Natural killer cell (primary cell): ENCODE results near the gene MON1A. TPM values are rescaled to one million over a fixed set of nuclear protein-coding genes. Genes with fewer than 3 reads are reported as not detected.

Source experiments
- ATAC-seq, 3 donors: fragments of 150-1000 bp in 2 of 3; fragments of 200-7000 bp in 1 of 3; cut with Tn5 transposase; 1 replicate in 1 of 3; 2 replicates in 2 of 3; pipeline ENCODE4 v1.10.0; 2021; ENCODE audit warnings: mild to moderate bottlenecking in 2 of 3, moderate library complexity in 2 of 3
- DNase-seq, 2 donors: peaks; one replicate each; pipeline versions ENCODE4 v3.0.0 to v3.0.0-alpha.2; 2013 to 2021; ENCODE audit warnings: mixed read lengths in 1 of 2
- H3K27ac ChIP-seq: one replicate; pipeline ENCODE4 v1.5.1; 2013; ENCODE audit warnings: mild to moderate bottlenecking, low read length
- H3K27me3 ChIP-seq: one replicate; pipeline ENCODE4 v1.6.1; 2013; ENCODE audit warnings: low read length; ENCODE audit not compliant: control insufficient read depth, insufficient read depth
- H3K36me3 ChIP-seq: one replicate; pipeline ENCODE4 v1.6.1; 2013; ENCODE audit warnings: low read length; ENCODE audit not compliant: control insufficient read depth, insufficient read depth
- H3K4me1 ChIP-seq: one replicate; pipeline ENCODE4 v1.6.1; 2013; ENCODE audit warnings: low read length; ENCODE audit not compliant: control insufficient read depth, insufficient read depth
- H3K4me3 ChIP-seq: one replicate; pipeline ENCODE4 v1.5.1; 2013; ENCODE audit warnings: low read length
- H3K9me3 ChIP-seq: one replicate; pipeline ENCODE4 v1.6.1; 2013; ENCODE audit warnings: low read length; ENCODE audit not compliant: control insufficient read depth, insufficient read depth
- H3K27ac Mint-ChIP-seq, 2 donors: one replicate each; pipeline ENCODE4 v1.8.0; 2022; ENCODE audit warnings: mild to moderate bottlenecking in 2 of 2, mixed read lengths in 2 of 2, moderate library complexity in 1 of 2
- H3K27me3 Mint-ChIP-seq, 2 donors: one replicate each; pipeline ENCODE4 v1.8.0; 2022; ENCODE audit warnings: low read depth in 2 of 2, mixed read lengths in 2 of 2
- H3K36me3 Mint-ChIP-seq: one replicate; pipeline ENCODE4 v1.8.0; 2022; ENCODE audit warnings: mixed read lengths
- H3K4me1 Mint-ChIP-seq, 2 donors: one replicate each; pipeline ENCODE4 v1.8.0; 2022; ENCODE audit warnings: mixed read lengths in 2 of 2
- H3K4me3 Mint-ChIP-seq: one replicate; pipeline ENCODE4 v1.8.0; 2022; ENCODE audit warnings: mild to moderate bottlenecking, moderate library complexity, mixed read lengths
- H3K9me3 Mint-ChIP-seq, 2 donors: one replicate each; pipeline ENCODE4 v1.8.0; 2022; ENCODE audit warnings: mixed read lengths in 2 of 2
- WGBS: methylation state at CpG from one replicate; pipeline ENCODE4 v1.1.7; 2013; ENCODE audit warnings: missing lambda C conversion rate; ENCODE audit not compliant: insufficient coverage; 5-methylcytosine and 5-hydroxymethylcytosine counted together
- intact Hi-C: fragments of 100-400 bp; cut with micrococcal nuclease; formaldehyde crosslinking; loops from one replicate; pipeline ENCODE4 v1.14.2; 2022
- total RNA-seq, 4 donors: library from RNA; stranded (reverse); fragments of 120-200 nt in 1 of 4; gene quantifications; one replicate each; pipeline versions ENCODE4 v1.2.3 to v1.2.4, GENCODE V29; 2013 to 2022
- TF ChIP-seq, protein P1 (sequence below): fragments of 200-600 bp; IDR thresholded peaks from one replicate; pipeline ENCODE4 v1.8.0; 2022; ENCODE audit warnings: antibody characterized with exemption

The MON1A gene
- total RNA-seq, 3 donors from 2014 or later (not counting 1 experiment from before 2014, with no cell fraction given), result 3.7 to 8.1 (median 7.9) TPM

DNA sequence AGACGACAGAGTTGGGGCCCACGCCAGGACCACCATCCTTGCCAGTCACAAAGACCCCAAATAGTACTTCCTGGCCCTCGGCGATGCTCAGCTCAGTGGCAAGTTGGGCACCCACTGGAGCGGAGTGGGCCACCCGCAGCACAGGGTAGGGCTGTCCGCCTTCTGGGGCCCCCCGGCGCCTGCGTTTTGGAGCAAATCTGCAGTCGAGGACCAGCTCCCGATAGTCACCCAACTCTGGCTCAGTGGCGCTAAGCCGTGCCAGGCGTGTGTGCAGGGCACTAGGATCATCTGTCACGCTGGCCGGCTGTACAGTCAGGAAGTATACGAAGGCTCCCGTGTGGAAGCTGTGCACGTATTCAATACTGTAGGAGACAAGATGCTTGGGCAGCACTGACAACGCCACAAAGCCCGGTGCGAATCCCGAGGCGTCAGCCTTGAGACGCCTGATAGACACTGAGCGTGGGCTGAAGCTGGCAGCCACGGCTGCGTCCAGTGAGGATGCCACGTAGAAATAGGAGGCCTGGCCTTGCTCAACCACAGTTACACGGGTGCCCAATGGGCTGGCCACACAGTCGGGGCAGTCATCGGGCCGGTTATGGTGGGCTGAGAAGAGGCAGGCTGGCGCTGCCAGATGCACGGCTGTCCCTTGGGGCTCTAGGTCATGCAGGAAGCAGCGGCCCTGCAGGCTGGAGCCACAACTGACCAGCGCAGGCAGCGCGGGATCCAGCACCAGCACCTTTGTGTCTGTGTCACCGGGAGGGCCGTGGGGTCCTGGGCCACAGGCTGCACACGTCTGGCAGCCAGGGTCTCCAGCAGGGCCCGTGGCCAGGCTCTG lies 26.9 kb downstream of the MON1A start:
- H3K36me3 Mint-ChIP-seq, result no peaks in the 10 kb centered on the region
- TF ChIP-seq, protein P1, sequence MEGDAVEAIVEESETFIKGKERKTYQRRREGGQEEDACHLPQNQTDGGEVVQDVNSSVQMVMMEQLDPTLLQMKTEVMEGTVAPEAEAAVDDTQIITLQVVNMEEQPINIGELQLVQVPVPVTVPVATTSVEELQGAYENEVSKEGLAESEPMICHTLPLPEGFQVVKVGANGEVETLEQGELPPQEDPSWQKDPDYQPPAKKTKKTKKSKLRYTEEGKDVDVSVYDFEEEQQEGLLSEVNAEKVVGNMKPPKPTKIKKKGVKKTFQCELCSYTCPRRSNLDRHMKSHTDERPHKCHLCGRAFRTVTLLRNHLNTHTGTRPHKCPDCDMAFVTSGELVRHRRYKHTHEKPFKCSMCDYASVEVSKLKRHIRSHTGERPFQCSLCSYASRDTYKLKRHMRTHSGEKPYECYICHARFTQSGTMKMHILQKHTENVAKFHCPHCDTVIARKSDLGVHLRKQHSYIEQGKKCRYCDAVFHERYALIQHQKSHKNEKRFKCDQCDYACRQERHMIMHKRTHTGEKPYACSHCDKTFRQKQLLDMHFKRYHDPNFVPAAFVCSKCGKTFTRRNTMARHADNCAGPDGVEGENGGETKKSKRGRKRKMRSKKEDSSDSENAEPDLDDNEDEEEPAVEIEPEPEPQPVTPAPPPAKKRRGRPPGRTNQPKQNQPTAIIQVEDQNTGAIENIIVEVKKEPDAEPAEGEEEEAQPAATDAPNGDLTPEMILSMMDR, result no peak
- peak overlapping the region; percentile 56 for H3K4me3 Mint-ChIP-seq

DNA sequence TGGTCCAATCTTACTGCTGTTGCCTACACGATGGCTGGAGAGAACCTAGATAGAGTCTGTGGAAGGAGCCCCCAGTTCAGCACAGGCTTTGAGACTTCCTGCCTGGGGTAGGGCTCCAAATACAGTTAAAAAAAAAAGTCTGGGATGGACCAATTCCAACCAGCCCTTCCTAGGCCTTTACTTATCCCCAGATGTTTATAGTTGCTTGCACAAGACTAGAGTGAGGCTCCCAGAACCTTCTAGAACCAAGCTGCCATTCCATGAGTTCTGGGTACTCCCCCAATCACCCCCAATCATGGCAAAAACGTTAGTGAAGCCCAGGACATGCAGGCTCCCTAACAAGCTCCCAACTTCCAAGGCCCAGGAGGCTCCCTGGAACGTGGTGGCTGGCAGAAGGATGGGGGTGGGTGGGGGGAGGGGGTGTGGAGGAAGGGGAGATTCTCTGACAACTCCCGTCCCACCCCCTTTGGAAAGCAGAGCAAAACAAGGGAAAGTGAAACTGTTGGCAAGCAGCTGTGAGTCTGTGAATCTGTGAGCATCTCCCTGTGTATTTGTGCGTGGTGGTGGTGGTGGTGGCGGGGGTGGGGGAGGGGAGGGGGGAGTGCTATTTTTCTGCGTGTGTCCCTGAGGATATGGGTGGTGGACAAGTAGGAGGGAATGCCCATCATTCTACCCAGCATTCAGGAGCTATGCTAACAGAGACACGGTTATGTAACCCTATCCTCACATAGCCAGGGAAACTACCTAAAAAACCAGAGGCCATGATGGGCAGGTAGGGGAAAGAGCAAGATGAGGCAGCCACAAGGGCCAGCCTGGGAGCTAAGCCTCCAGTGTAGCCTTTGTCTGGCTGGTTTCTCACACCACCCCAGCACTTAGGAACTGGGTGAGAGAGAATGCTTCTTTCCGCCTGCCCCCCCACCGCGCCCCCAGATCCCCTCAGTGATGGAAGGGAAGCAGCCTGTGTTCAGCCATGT lies 28.0 kb downstream of the MON1A start:
- Histone ChIP-seq H3K27ac (no peak overlapping the region), H3K4me3 (no peak overlapping the region), H3K36me3 (no peaks in the 10 kb centered on the region), H3K4me1 (peaks cover 35% of the 10 kb centered on the region), H3K27me3 (no peaks in the 10 kb centered on the region), H3K9me3 (no peaks in the 10 kb centered on the region)
- H3K27me3 Mint-ChIP-seq, result no peaks in the 10 kb centered on the region
- H3K4me1 Mint-ChIP-seq, result peaks cover 11 to 24% of the 10 kb centered on the region in 2 donors
- DNase-seq (peak in 1 of 2 donors; percentile 25), ATAC-seq (no peak)
- no peak overlapping the region for H3K27ac Mint-ChIP-seq
- intact Hi-C loops, result no loop called here
- TF ChIP-seq, protein P1, result no peak
- H3K4me3 Mint-ChIP-seq, result no peak overlapping the region
- H3K9me3 Mint-ChIP-seq, result no peaks in the 10 kb centered on the region
- H3K36me3 Mint-ChIP-seq, result no peaks in the 10 kb centered on the region
- 88% methylated on average over 5 of the region's 11 CpGs for WGBS

More for the DNA sequence above, 26.9 kb downstream of the MON1A start:
- Mint-ChIP-seq H3K9me3 (no peaks in the 10 kb centered on the region), H3K27me3 (no peaks in the 10 kb centered on the region), H3K4me1 (peaks cover 11 to 26% of the 10 kb centered on the region in 2 donors), H3K27ac (no peak overlapping the region)
- H3K27ac ChIP-seq, result no peak overlapping the region
- peak in 1 of 2 donors; percentile 14 for DNase-seq
- H3K4me1 ChIP-seq, result peaks cover 36% of the 10 kb centered on the region
- H3K36me3 ChIP-seq, result no peaks in the 10 kb centered on the region
- WGBS, result 96% methylated on average over 44 of the region's 44 CpGs
- no peaks in the 10 kb centered on the region for H3K27me3 ChIP-seq
- no peak for ATAC-seq
- intact Hi-C loops, result no loop called here
- no peak overlapping the region for H3K4me3 ChIP-seq
- H3K9me3 ChIP-seq, result no peaks in the 10 kb centered on the region

DNA sequence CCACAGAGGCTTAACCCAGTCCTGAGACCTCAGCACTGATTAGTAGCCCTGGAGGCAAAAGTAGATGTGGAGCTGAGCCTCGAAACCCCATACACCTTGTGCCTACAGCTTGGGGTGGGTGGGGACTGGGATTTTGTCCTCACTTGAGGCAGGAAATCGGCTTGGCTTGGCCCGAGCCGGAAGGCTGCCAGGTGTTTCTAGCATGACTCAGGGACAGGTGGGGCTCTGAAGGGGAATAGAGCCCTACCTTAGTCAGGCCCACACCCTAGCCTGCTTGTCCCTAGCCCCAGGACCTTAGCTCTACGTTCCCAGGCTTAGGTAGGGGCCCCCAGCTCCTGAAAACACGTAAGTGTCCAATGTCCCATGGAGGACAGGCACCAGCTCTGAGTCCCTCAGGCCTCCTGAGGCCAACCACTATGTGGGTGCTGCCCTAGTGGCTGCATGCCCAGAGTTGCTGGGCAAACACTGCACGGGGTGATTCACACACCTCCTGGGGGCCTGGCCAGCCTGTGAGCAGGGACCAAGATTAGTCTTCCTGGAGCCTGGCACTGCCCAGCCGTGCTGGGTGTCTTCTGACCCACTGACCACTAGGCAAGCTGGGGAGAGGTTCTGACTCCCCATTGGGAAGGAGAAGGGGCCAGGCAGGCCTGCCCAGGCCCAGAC lies 29.0 kb downstream of the MON1A start:
- WGBS, result 82% methylated on average over 8 of the region's 8 CpGs

More for the DNA sequence above, 29.0 kb downstream of the MON1A start:
- no peaks in the 10 kb centered on the region for H3K9me3 ChIP-seq
- Mint-ChIP-seq H3K4me1 (peaks cover 6 to 15% of the 10 kb centered on the region in 2 donors), H3K27me3 (no peaks in the 10 kb centered on the region), H3K4me3 (peak overlapping the region; percentile 9), H3K9me3 (no peaks in the 10 kb centered on the region), H3K36me3 (no peaks in the 10 kb centered on the region), H3K27ac (no peak overlapping the region)
- peaks cover 24% of the 10 kb centered on the region for H3K4me1 ChIP-seq
- no peaks in the 10 kb centered on the region for H3K27me3 ChIP-seq
- intact Hi-C loops, result no loop called here
- no peak overlapping the region for H3K27ac ChIP-seq
- H3K4me3 ChIP-seq, result no peak overlapping the region
- DNase-seq (no peak), ATAC-seq (no peak)
- no peaks in the 10 kb centered on the region for H3K36me3 ChIP-seq
- TF ChIP-seq, protein P1, result no peak
